Type B pancreatic cell (in vitro differentiated cells): ENCODE results near the gene SPATA3. TPM values are rescaled to one million over a fixed set of nuclear protein-coding genes. Genes with fewer than 3 reads are reported as not detected.

Source experiments
- DNase-seq: peaks from one replicate; pipeline ENCODE4 v3.0.0; 2021; ENCODE audit warnings: mixed read lengths; ENCODE audit not compliant: unreplicated experiment; ENCODE audit errors: extremely low spot score
- H3K27ac Mint-ChIP-seq: 2 replicates; pipeline ENCODE4 v1.8.0; 2021; ENCODE audit warnings: mild to moderate bottlenecking, mixed read lengths
- H3K27me3 Mint-ChIP-seq: 2 replicates; pipeline ENCODE4 v1.8.0; 2021; ENCODE audit warnings: mixed read lengths
- H3K36me3 Mint-ChIP-seq: 2 replicates; pipeline ENCODE4 v1.8.0; 2021; ENCODE audit warnings: mixed read lengths
- H3K4me1 Mint-ChIP-seq: one replicate; pipeline ENCODE4 v1.8.0; 2021; ENCODE audit warnings: mixed read lengths; ENCODE audit not compliant: unreplicated experiment
- H3K4me3 Mint-ChIP-seq: 2 replicates; pipeline ENCODE4 v1.8.0; 2021; ENCODE audit warnings: mild to moderate bottlenecking, mixed read lengths
- H3K9me3 Mint-ChIP-seq: 2 replicates; pipeline ENCODE4 v1.8.0; 2021; ENCODE audit warnings: mixed read lengths
- CTCF ChIP-seq: fragments of 200-600 bp; sonication (generic); conservative IDR thresholded peaks from 2 replicates; pipeline ENCODE4 v1.5.0; 2021; ENCODE audit warnings: antibody characterized with exemption, mild to moderate bottlenecking
- total RNA-seq: library from RNA; stranded (reverse); gene quantifications from 2 replicates; pipeline ENCODE4 v1.2.1, GENCODE V29; 2021; ENCODE audit warnings: low replicate concordance

Gene SPATA3
- total RNA-seq, 1 donor from 2014 or later: not detected

DNA sequence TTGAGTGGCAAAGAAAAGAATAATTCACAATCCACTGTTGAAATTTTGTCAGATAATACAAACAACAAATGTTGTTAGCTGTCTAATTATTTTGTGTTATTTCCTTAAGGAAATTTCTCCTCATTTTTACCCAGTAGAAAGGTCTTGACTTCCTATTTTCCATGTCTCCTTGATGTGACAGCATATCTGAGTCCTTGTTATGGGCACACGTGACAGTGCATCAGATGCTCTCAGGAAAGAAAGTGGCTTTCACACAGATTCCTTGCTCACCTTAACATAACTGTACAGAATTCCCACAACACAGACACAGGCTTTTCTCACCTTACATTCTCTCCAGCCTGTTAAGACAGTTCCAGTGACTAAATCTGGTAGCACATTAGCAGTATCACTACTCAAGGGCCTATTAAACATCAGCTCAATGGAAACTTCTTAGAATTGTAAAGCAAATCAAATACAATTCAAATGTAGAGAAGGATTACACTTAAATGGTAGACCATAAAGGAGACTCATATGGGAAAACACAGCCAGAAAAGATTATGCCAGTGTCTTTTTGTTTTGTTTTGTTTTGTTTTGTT is 40.7 kb upstream of the SPATA3 start:
- no peaks in the 10 kb centered on the region for H3K9me3 Mint-ChIP-seq

GRCh38 chr2:230956827-230957755 is 38.8 kb upstream of the SPATA3 start:
- H3K36me3 Mint-ChIP-seq: no peaks in the 10 kb centered on the region
- peaks cover 52% of the 10 kb centered on the region for H3K27me3 Mint-ChIP-seq
- H3K27ac Mint-ChIP-seq: peak overlapping the region; percentile 47
- no peaks in the 10 kb centered on the region for H3K9me3 Mint-ChIP-seq
- no peak for DNase-seq
- H3K4me3 Mint-ChIP-seq: peak overlapping the region; percentile 85
- TF ChIP-seq CTCF: no peak
- peaks cover 9% of the 10 kb centered on the region for H3K4me1 Mint-ChIP-seq

More for the DNA sequence above, 40.7 kb upstream of the SPATA3 start:
- Mint-ChIP-seq H3K27me3 (peaks cover 50% of the 10 kb centered on the region), H3K36me3 (no peaks in the 10 kb centered on the region), H3K27ac (no peak overlapping the region), H3K4me1 (peaks cover 9% of the 10 kb centered on the region), H3K4me3 (no peak overlapping the region)
- DNase-seq: no peak
- no peak for TF ChIP-seq CTCF

DNA sequence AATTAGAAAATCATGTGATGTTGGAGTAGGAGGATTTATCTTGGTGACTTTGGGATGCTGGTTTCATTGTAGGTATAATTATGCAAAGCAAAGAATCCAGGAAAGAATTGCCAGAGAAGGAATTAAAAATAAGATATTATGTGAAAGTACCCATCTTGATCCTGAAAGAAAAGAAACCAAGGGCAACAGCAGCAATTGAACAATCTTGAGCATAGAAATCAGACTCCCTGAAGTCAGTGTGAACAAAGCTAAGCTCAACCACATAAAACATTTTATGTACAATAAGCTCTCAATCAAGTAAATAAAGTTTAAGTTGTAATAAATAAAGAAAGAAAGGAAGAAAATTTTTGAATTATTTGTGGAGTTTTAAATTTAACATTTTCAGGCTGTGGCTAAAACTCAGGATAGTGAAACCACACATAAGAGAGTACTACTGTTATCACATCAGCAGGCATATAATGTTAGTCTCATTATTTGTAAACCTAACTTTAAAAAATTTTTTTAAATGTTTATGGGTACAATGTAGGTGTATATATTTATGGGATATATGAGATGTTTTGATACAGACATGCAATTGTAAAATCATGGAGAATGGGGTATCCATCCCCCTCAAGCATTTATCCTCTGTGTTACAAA is 38.0 kb upstream of the SPATA3 start:
- DNase-seq: no peak
- Mint-ChIP-seq H3K27me3 (peaks cover 52% of the 10 kb centered on the region), H3K9me3 (no peaks in the 10 kb centered on the region), H3K4me1 (peaks cover 9% of the 10 kb centered on the region), H3K27ac (peak overlapping the region; percentile 3), H3K36me3 (no peaks in the 10 kb centered on the region), H3K4me3 (peak overlapping the region; percentile 85)
- no peak for TF ChIP-seq CTCF

DNA sequence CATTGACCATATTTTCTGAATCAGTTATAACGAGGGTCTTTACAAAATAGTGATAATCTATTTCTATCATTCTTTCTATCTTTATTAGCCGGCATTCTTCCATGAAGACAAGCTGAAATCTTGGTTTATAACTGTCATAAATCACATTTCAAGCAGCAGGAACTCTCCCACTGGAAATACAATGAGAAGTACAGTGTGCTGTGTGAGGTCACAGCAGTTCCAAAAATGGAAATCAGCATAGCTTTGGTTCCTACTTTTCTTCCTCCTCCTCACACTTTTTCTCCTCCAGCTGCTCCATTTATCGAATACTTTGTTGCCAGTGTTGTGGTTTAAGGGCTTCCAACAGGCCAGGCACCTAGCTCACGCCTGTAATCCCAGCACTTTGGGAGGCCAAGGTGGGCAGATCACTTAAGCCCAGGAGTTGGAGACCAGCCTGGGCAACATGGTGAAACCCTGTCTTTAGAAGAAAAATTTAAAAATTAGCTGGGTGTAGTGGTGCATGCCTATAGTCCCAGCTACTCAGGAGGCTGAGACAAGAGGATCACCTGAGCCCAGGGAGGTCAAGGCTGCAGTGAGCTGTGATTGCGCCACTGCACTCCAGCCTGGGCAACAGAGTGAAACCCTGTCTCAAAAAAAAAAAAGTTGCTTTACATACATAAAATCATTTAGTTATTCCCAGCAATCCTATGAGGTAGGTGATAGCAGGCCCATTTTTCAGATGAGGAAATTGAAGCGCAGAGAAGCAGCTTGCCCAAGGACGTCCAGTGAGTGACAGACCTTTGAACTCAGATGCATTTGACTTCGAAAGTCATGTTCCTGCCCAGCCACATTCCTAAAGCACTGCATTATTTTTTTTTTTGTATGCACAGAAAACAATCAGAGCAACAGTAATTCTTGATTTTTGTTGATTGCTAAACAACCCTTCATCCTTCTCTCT is 36.8 kb upstream of the SPATA3 start:
- peaks cover 49% of the 10 kb centered on the region for H3K27me3 Mint-ChIP-seq
- H3K4me1 Mint-ChIP-seq: peaks cover 9% of the 10 kb centered on the region
- no peaks in the 10 kb centered on the region for H3K36me3 Mint-ChIP-seq
- H3K4me3 Mint-ChIP-seq: peak overlapping the region; percentile 7
- H3K9me3 Mint-ChIP-seq: no peaks in the 10 kb centered on the region
- H3K27ac Mint-ChIP-seq: no peak overlapping the region
- DNase-seq: no peak
- no peak for TF ChIP-seq CTCF

DNA sequence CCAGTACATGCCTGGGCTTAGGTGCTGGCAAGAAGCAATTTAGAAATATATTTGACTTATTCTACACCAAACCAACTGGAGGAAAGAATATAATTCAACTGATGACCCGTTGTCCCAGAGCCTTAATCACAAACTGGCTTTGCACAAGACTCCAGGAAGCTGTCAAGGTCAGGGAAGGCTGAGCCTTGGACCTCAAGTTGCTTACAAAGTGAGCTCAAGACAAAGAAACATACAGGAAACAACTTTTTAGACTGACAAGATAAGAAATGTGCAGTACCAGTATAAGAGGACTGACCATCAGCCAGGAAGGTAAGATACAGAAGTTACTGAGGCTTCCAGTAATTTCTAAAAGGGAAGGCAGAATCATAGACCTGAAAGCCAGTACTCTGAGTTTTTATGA is 35.9 kb upstream of the SPATA3 start:
- no peak for TF ChIP-seq CTCF
- DNase-seq: no peak
- Mint-ChIP-seq H3K9me3 (no peaks in the 10 kb centered on the region), H3K27me3 (peaks cover 42% of the 10 kb centered on the region), H3K27ac (no peak overlapping the region), H3K4me1 (peaks cover 9% of the 10 kb centered on the region), H3K36me3 (no peaks in the 10 kb centered on the region), H3K4me3 (no peak overlapping the region)
